H1 (cell line): ENCODE data around the gene REL. TPM values are rescaled to one million over a fixed set of nuclear protein-coding genes. Genes with fewer than 3 reads are reported as not detected.

Source experiments
- CTCF ChIA-PET: fragments of 300-600 bp; sonication (Branson Sonifier 250); formaldehyde crosslinking; loops from one replicate; lab custom pipeline; 2021; ENCODE audit not compliant: partially characterized antibody; lab: Charles Lee
- POLR2A ChIA-PET: fragments of 300-600 bp; sonication (Branson Sonifier 250); formaldehyde crosslinking; loops from one replicate; lab custom pipeline; 2021; ENCODE audit warnings: inconsistent platforms; ENCODE audit not compliant: partially characterized antibody; lab: Charles Lee
- DNase-seq, 2 experiments: peaks; one replicate each; pipeline versions ENCODE4 v3.0.0 to v3.0.0-alpha.2; 2010 to 2022; ENCODE audit warnings: low spot score in 2 of 2, low read depth in 1 of 2, mixed read lengths in 1 of 2
- FAIRE-seq: peaks from 2 replicates; lab custom pipeline; 2011; peaks lifted over from hg19 to GRCh38; lab: Jason Lieb, UNC
- H2AFZ ChIP-seq: 2 replicates; pipeline ENCODE4 v1.8.1; 2012; ENCODE audit warnings: low read length, inconsistent platforms
- H2AK5ac ChIP-seq: 2 replicates; pipeline ENCODE4 v1.6.1; 2013; ENCODE audit warnings: low read depth, low read length
- H2BK120ac ChIP-seq: replicated peaks from 2 replicates; pipeline ENCODE3; 2013; ENCODE audit warnings: low read depth, low read length, inconsistent platforms
- H2BK12ac ChIP-seq: 2 replicates; pipeline ENCODE4 v1.6.1; 2013; ENCODE audit warnings: low read depth, low read length
- H2BK15ac ChIP-seq: 2 replicates; pipeline ENCODE4 v1.6.1; 2013; ENCODE audit warnings: low read length
- H2BK20ac ChIP-seq: 2 replicates; pipeline ENCODE4 v1.6.1; 2013; ENCODE audit warnings: low read length
- H2BK5ac ChIP-seq: 2 replicates; pipeline ENCODE4 v1.6.1; 2013; ENCODE audit warnings: low read depth, low read length
- H3K14ac ChIP-seq: 2 replicates; pipeline ENCODE4 v1.6.1; 2013; ENCODE audit warnings: inconsistent platforms; ENCODE audit not compliant: insufficient read length
- H3K18ac ChIP-seq: 2 replicates; pipeline ENCODE4 v1.6.1; 2013; ENCODE audit warnings: low read length; ENCODE audit errors: extremely low read depth
- H3K23ac ChIP-seq: 2 replicates; pipeline ENCODE4 v1.6.1; 2013; ENCODE audit warnings: inconsistent platforms; ENCODE audit not compliant: insufficient read length
- H3K23me2 ChIP-seq: 2 replicates; pipeline ENCODE4 v1.6.1; 2013; ENCODE audit warnings: low read depth, low read length
- H3K27ac ChIP-seq: 2 replicates; pipeline ENCODE4 v1.6.1; 2011; ENCODE audit warnings: low read depth, low read length, inconsistent platforms
- H3K27me3 ChIP-seq, 4 experiments: replicated peaks in 1 of 4; 1 replicate in 1 of 4; 2 replicates in 3 of 4; pipeline versions ENCODE4 v1.6.1 to v1.8.1; 2011 to 2013; ENCODE audit warnings: low read length in 3 of 4, mild to moderate bottlenecking in 3 of 4, inconsistent platforms in 2 of 4, mixed read lengths in 2 of 4, moderate library complexity in 1 of 4; ENCODE audit not compliant: control insufficient read depth in 3 of 4, insufficient read depth in 3 of 4; ENCODE audit errors: extremely low read depth in 1 of 4
- H3K36me3 ChIP-seq, 4 experiments: 2 replicates each; pipeline versions ENCODE4 v1.6.1 to v1.8.1; 2011 to 2013; ENCODE audit warnings: mild to moderate bottlenecking in 4 of 4, low read length in 3 of 4, moderate library complexity in 2 of 4, control low read depth in 1 of 4, inconsistent platforms in 1 of 4; ENCODE audit not compliant: insufficient read depth in 4 of 4, control insufficient read depth in 2 of 4
- H3K4ac ChIP-seq: replicated peaks from 2 replicates; pipeline ENCODE3; 2013; ENCODE audit warnings: low read length, low read depth, mixed read lengths, inconsistent platforms; ENCODE audit not compliant: insufficient read length
- H3K4me1 ChIP-seq, 4 experiments: replicated peaks in 1 of 4; 1 replicate in 1 of 4; 2 replicates in 3 of 4; pipeline versions ENCODE4 v1.6.1 to v1.8.1; 2011 to 2013; ENCODE audit warnings: low read length in 3 of 4, inconsistent platforms in 2 of 4, mixed read lengths in 1 of 4; ENCODE audit not compliant: insufficient read depth in 4 of 4, control insufficient read depth in 3 of 4
- H3K4me2 ChIP-seq, 2 experiments: 2 replicates each; pipeline versions ENCODE4 v1.6.1 to v1.8.1; 2011 to 2013; ENCODE audit warnings: low read depth in 2 of 2, low read length in 2 of 2, control low read depth in 1 of 2, inconsistent platforms in 1 of 2, mild to moderate bottlenecking in 1 of 2; ENCODE audit not compliant: insufficient read depth in 1 of 2
- H3K4me3 ChIP-seq, 4 experiments: fragments of 200-600, 300-600 bp in 1 of 4; sonication (generic), shearing (Covaris generic), sonication (Bioruptor Twin) in 1 of 4; 2 replicates each; pipeline versions ENCODE4 v1.5.1 to v1.8.1; 2011 to 2016; ENCODE audit warnings: low read length in 4 of 4, low read depth in 3 of 4, control low read depth in 2 of 4, inconsistent platforms in 2 of 4, mild to moderate bottlenecking in 2 of 4, mixed read lengths in 1 of 4, moderate library complexity in 1 of 4; ENCODE audit not compliant: insufficient read depth in 2 of 4; ENCODE audit errors: extremely low read depth in 1 of 4
- H3K56ac ChIP-seq: replicated peaks from 2 replicates; pipeline ENCODE3; 2013; ENCODE audit warnings: low read depth, mild to moderate bottlenecking, mixed read lengths, low read length, inconsistent platforms; ENCODE audit not compliant: insufficient read length
- H3K79me1 ChIP-seq: 2 replicates; pipeline ENCODE4 v1.6.1; 2013; ENCODE audit warnings: low read depth, low read length, control low read depth
- H3K79me2 ChIP-seq, 2 experiments: 2 replicates each; pipeline versions ENCODE4 v1.6.1 to v1.8.1; 2012 to 2013; ENCODE audit warnings: low read length in 2 of 2, mild to moderate bottlenecking in 2 of 2, inconsistent platforms in 1 of 2; ENCODE audit not compliant: insufficient read depth in 2 of 2, control insufficient read depth in 1 of 2
- H3K9ac ChIP-seq, 4 experiments: replicated peaks in 1 of 4; 1 replicate in 1 of 4; 2 replicates in 3 of 4; pipeline versions ENCODE4 v1.6.1 to v1.8.1; 2011 to 2013; ENCODE audit warnings: low read depth in 3 of 4, low read length in 3 of 4, control low read depth in 2 of 4, mild to moderate bottlenecking in 2 of 4, moderate library complexity in 2 of 4, inconsistent platforms in 1 of 4; ENCODE audit errors: extremely low read depth in 1 of 4
- H3K9me3 ChIP-seq, 2 experiments: 2 replicates each; pipeline versions ENCODE4 v1.6.1 to v1.8.1; 2012 to 2013; ENCODE audit warnings: mild to moderate bottlenecking in 2 of 2, moderate library complexity in 2 of 2, control low read depth in 1 of 2, inconsistent platforms in 1 of 2, low read depth in 1 of 2, low read length in 1 of 2, mixed read lengths in 1 of 2; ENCODE audit not compliant: insufficient read depth in 2 of 2
- H4K20me1 ChIP-seq, 2 experiments: replicated peaks in 1 of 2; 2 replicates each; pipeline versions ENCODE3 to v1.8.1; 2011 to 2013; ENCODE audit warnings: inconsistent platforms in 2 of 2, low read length in 2 of 2, mild to moderate bottlenecking in 1 of 2; ENCODE audit not compliant: insufficient read depth in 2 of 2, control insufficient read depth in 1 of 2
- H4K5ac ChIP-seq: 2 replicates; pipeline ENCODE4 v1.6.1; 2013; ENCODE audit warnings: low read length, low read depth, mixed read lengths, inconsistent platforms; ENCODE audit not compliant: insufficient read length
- H4K8ac ChIP-seq: 2 replicates; pipeline ENCODE4 v1.8.0; 2013; ENCODE audit warnings: mild to moderate bottlenecking, moderate library complexity, low read length, inconsistent platforms; ENCODE audit not compliant: insufficient read depth; ENCODE audit errors: extremely low read depth
- H4K91ac ChIP-seq: replicated peaks from 2 replicates; pipeline ENCODE3; 2013; ENCODE audit warnings: low read length, mixed read lengths, inconsistent platforms; ENCODE audit not compliant: insufficient read length
- CREB1 ChIP-seq: IDR thresholded peaks from 2 replicates; pipeline ENCODE4 v1.6.1; 2012; ENCODE audit warnings: inconsistent platforms
- ZNF274 ChIP-seq: IDR thresholded peaks from 2 replicates; pipeline ENCODE4 v1.7.0; 2012; ENCODE audit warnings: low read length, borderline replicate concordance; ENCODE audit errors: extremely low read depth
- WGBS, 2 experiments: shearing (Covaris generic) in 1 of 2; methylation state at CpG; one replicate each; pipeline versions ENCODE4 v1.1.6 to v1.1.7; 2013 to 2015; ENCODE audit warnings: low lambda C conversion rate in 2 of 2, mixed read lengths in 2 of 2, inconsistent platforms in 1 of 2, low coverage in 1 of 2, missing lambda C conversion rate in 1 of 2; ENCODE audit not compliant: insufficient replicate concordance in 2 of 2, insufficient coverage in 1 of 2, insufficient read length in 1 of 2; ENCODE audit errors: extremely low coverage in 1 of 2, missing lambda C conversion rate in 1 of 2; 5-methylcytosine and 5-hydroxymethylcytosine counted together
- polyA plus RNA-seq, 7 experiments: library from polyadenylated mRNA; depleted of rRNA in 3 of 7; stranded (reverse) in 5 of 7; unstranded in 2 of 7; fragments of >200 nt in 5 of 7; fragments of 200-250 nt in 2 of 7; gene quantifications; 1 replicate in 5 of 7; 2 replicates in 1 of 7; 4 replicates in 1 of 7; pipeline versions ENCODE4 v1.2.1 to v1.2.3, GENCODE V29; 2011 to 2013; ENCODE audit warnings: missing spikeins in 2 of 7, mixed read lengths in 2 of 7
- total RNA-seq: library from RNA; stranded (reverse); fragmentation: NEBNext Ultra II Directional; extraction: Animal tissue kit (Norgen Biotek cat#: 25700); gene quantifications from 2 replicates; pipeline ENCODE4 v1.2.1, GENCODE V29; 2021

REL gene
- total and polyA plus RNA-seq, 2 of the 8 experiments (the other 6 are each of a cell fraction or from before 2014, with no cell fraction given) = 1.5 to 7.5 TPM

DNA sequence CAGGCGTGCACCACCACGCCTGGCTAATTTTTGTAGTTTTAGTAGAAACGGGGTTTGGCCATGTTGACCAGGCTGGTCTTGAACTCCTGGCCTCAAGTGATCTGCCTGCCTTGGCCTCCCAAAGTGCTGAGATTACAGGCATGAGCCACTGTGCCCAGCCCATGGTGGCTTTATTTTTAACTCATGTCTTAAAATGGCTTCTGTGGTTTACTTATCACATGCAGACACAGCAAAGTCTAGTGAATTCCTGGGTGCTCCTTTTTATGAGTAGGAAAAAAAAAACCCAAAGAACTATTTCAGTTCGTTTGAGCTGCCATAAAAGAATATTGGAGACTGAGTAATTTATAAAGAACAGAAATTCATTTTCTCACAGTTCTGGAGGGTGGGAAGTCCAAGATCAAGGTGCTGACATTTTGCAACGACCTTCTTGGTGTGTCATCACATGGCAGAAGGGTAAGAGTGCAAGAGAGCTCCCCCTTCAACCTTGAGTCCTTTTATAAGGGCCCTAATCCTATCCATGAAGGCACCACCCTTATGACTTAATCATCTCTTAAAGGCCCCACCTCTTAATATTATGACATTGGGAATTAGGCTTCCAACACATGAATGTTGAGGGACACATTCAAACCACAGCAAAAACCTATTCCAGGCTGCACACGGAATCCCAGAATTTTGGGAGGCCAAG, 12.6 kb upstream of the REL start:
- H2BK12ac ChIP-seq = no peak overlapping the region
- no peak for TF ChIP-seq CREB1
- TF ChIP-seq ZNF274 = no peak

More for the DNA sequence above, 12.6 kb upstream of the REL start:
- FAIRE-seq (no peak), DNase-seq (no peak)
- Histone ChIP-seq H3K23me2 (no peaks in the 10 kb centered on the region), H3K27ac (no peak overlapping the region), H4K91ac (no peak overlapping the region), H4K8ac (no peak overlapping the region), H3K9me3 (no peaks in the 10 kb centered on the region), H3K9ac (no peak overlapping the region), H3K23ac (no peak overlapping the region), H2AFZ (no peak overlapping the region), H3K4ac (no peak overlapping the region), H4K5ac (no peak overlapping the region), H2BK20ac (no peak overlapping the region), H3K4me3 (no peak overlapping the region), H2AK5ac (no peak overlapping the region), H2BK120ac (no peak overlapping the region), H2BK15ac (no peak overlapping the region), H3K18ac (no peak overlapping the region), H4K20me1 (no peaks in the 10 kb centered on the region), H3K4me2 (no peak overlapping the region), H3K56ac (no peak overlapping the region), H3K14ac (no peak overlapping the region), H3K27me3 (no peaks in the 10 kb centered on the region), H2BK5ac (no peak overlapping the region), H3K36me3 (no peaks in the 10 kb centered on the region), H3K4me1 (no peaks in the 10 kb centered on the region), H3K79me1 (no peaks in the 10 kb centered on the region), H3K79me2 (no peaks in the 10 kb centered on the region)
- 88% methylated on average over 6 of the region's 6 CpGs; no CpG with 5 or more reads in 1 of the 2 experiments for WGBS, 2 experiments
- ChIA-PET POLR2A (interaction anchor here (1.2 kb wide), 1 partner anchor 13 kb away, joined by 4 read pairs; the partner anchor contains the start of gene REL), CTCF (interaction anchor here (1.3 kb wide), 1 partner anchor 41 kb away, joined by 4 read pairs; no protein-coding TSS in a partner anchor)
